HFFc6 (cell line): ENCODE results near the gene LARP7. TPM values are rescaled to one million over a fixed set of nuclear protein-coding genes. Genes with fewer than 3 reads are reported as not detected.
A peak's percentile ranks its signal among the peaks of the same experiment; 100 is the strongest.

Source experiments
- DNase-seq: peaks from one replicate; pipeline ENCODE4 v3.0.0-alpha.2; 2018
- H3K27ac Mint-ChIP-seq: 2 replicates; pipeline ENCODE4 v1.8.0; 2020; ENCODE audit warnings: mild to moderate bottlenecking, mixed read lengths
- H3K27me3 Mint-ChIP-seq: 2 replicates; pipeline ENCODE4 v1.8.0; 2021; ENCODE audit warnings: mild to moderate bottlenecking, moderate library complexity, mixed read lengths; ENCODE audit not compliant: insufficient read depth
- H3K36me3 Mint-ChIP-seq: 2 replicates; pipeline ENCODE4 v1.8.0; 2021; ENCODE audit warnings: low read depth, mixed read lengths
- H3K4me1 Mint-ChIP-seq: 2 replicates; pipeline ENCODE4 v1.8.0; 2020; ENCODE audit warnings: low read depth, mixed read lengths
- H3K4me3 Mint-ChIP-seq: 2 replicates; pipeline ENCODE4 v1.8.0; 2020; ENCODE audit warnings: mild to moderate bottlenecking, moderate library complexity, mixed read lengths
- H3K9me3 Mint-ChIP-seq: 2 replicates; pipeline ENCODE4 v1.8.0; 2020; ENCODE audit warnings: mild to moderate bottlenecking, mixed read lengths
- CTCF ChIP-seq: fragments of 200-600 bp; sonication (generic); IDR thresholded peaks from 2 replicates; pipeline ENCODE4 v1.5.0; 2021; ENCODE audit warnings: antibody characterized with exemption, mild to moderate bottlenecking
- microRNA-seq: library from miRNA; unstranded; fragments of <30 nt; microRNA quantifications from one replicate; pipeline ENCODE4, GENCODE V29; 2019
- total RNA-seq, 6 experiments: library from RNA; stranded (reverse); fragmentation: NEBNext Ultra II Directional; extraction: Animal tissue kit (Norgen Biotek cat#: 25700); gene quantifications; 2 replicates in 1 of 6; 3 replicates in 5 of 6; pipeline ENCODE4 v1.2.3, GENCODE V29; 2021

LARP7 gene
- total RNA-seq, 6 experiments from 2014 or later, result 25.1 to 34.4 (median 30.6) TPM

GRCh38 chr4:112706840-112707207, 69.9 kb downstream of the LARP7 start:
- TF ChIP-seq CTCF, result no peak
- Mint-ChIP-seq H3K4me3 (peak overlapping the region; percentile 83), H3K36me3 (no peaks in the 10 kb centered on the region; the same call in 1 of the 2 replicates), H3K27ac (no peak overlapping the region), H3K9me3 (no peaks in the 10 kb centered on the region), H3K4me1 (peaks cover 7% of the 10 kb centered on the region), H3K27me3 (peaks cover 29% of the 10 kb centered on the region)
- no peak for DNase-seq

Small RNA genes lying within 50 kb of the gene (microRNA-seq; reads per million reads assigned to microRNA genes)
- gene MIR302A, result 3.9 reads per million
- gene MIR302B, result 3.9 reads per million
- not detected for gene MIR302C
- gene MIR302D, result 4.6 reads per million
- not detected for gene MIR367

Other genes starting within 250 kb of the LARP7 start
- gene NEUROG2, start 121.0 kb upstream of the LARP7 start, total RNA-seq, result not detected
- 1 to 10 TPM; 3.7 to 7.3 (median 6.6) TPM for gene ZGRF1, start 234 bp upstream of the LARP7 start, total RNA-seq